ENCODE measurements around the gene TSHZ2.

GRCh38 chr20:53097791-53098190, 125.6 kb downstream of the TSHZ2 start:
- TF ChIP-seq TAF1 (IDR thresholded peaks at IDR 0.05; ENCODE audit: low read depth) (no peak), EP300 (conservative IDR thresholded peaks at IDR 0.05; ENCODE audit: poor library complexity, severe bottlenecking) (no peak), POLR2AphosphoS5 (IDR thresholded peaks at IDR 0.05) (no peak), CTCF (IDR thresholded peaks at IDR 0.05; ENCODE audit: poor library complexity, severe bottlenecking) (no peak), EZH2 (IDR thresholded peaks at IDR 0.05; ENCODE audit: borderline replicate concordance, insufficient read depth, low read length, poor library complexity, severe bottlenecking) (no peak)
